ENCODE measurements around the gene TYMS. TPM values are rescaled to one million over a fixed set of nuclear protein-coding genes. Genes with fewer than 3 reads are reported as not detected.

Gene TYMS
- total RNA-seq, 1 experiment from 2014 or later = 140 TPM

GRCh38 chr18:615773-616172 is 41.7 kb upstream of the TYMS start:
- Mint-ChIP-seq H3K9me3 (no peaks in the 10 kb centered on the region), H3K4me3 (no peak overlapping the region), H3K36me3 (ENCODE audit: insufficient read depth in 1 of 3, low read depth in 3 of 3) (no peaks in the 10 kb centered on the region), H3K4me1 (no peaks in the 10 kb centered on the region), H3K27ac (no peak overlapping the region), H3K27me3 (ENCODE audit: low read depth) (peaks cover 3% of the 10 kb centered on the region)
- Histone ChIP-seq H3K9me3 (ENCODE audit: control insufficient read depth, low read depth, low read length) (no peaks in the 10 kb centered on the region), H4K5ac (ENCODE audit: insufficient read length, low read depth, low read length) (no peak overlapping the region), H3K27ac (ENCODE audit: insufficient read length, low read depth, low read length) (no peak overlapping the region), H2BK20ac (ENCODE audit: low read depth, low read length, poor library complexity, severe bottlenecking) (no peak overlapping the region), H2AK5ac (ENCODE audit: insufficient read length, low read length) (no peak overlapping the region), H4K91ac (ENCODE audit: insufficient read length, low read depth, low read length) (no peak overlapping the region), H2BK120ac (ENCODE audit: low read depth, low read length, poor library complexity, severe bottlenecking) (no peak overlapping the region), H4K8ac (replicated peaks; ENCODE audit: insufficient read length, low read depth, low read length) (no peak overlapping the region), H3K79me2 (ENCODE audit: insufficient read depth, low read length) (no peaks in the 10 kb centered on the region), H3K56ac (ENCODE audit: insufficient read length, low read depth, low read length) (no peak overlapping the region), H4K20me1 (ENCODE audit: control insufficient read depth, insufficient read depth, insufficient read length) (no peaks in the 10 kb centered on the region), H2AFZ (ENCODE audit: low read length) (no peak overlapping the region), H2BK12ac (ENCODE audit: insufficient read length, low read depth, low read length) (no peak overlapping the region), H3K18ac (ENCODE audit: insufficient read length, low read depth, low read length) (no peak overlapping the region), H3K4me2 (ENCODE audit: insufficient read depth, insufficient read length, low read length) (no peak overlapping the region), H3K79me1 (ENCODE audit: insufficient read depth, low read depth, low read length, poor library complexity, severe bottlenecking) (no peaks in the 10 kb centered on the region), H2BK5ac (ENCODE audit: insufficient read length, low read length) (no peak overlapping the region), H3K9ac (ENCODE audit: extremely low read depth, insufficient read length, low read length) (no peak overlapping the region), H3K4ac (ENCODE audit: low read depth, low read length) (no peak overlapping the region), H3K4me1 (ENCODE audit: insufficient read depth, low read length) (no peaks in the 10 kb centered on the region), H3K14ac (ENCODE audit: insufficient read depth, low read length) (no peak overlapping the region), H3K23me2 (ENCODE audit: insufficient read length, low read depth, low read length, poor library complexity, severe bottlenecking) (no peaks in the 10 kb centered on the region), H2BK15ac (ENCODE audit: low read depth, low read length) (no peak overlapping the region), H3T11ph (ENCODE audit: low read length) (no peak overlapping the region), H3K23ac (ENCODE audit: insufficient read length, low read depth, low read length) (no peak overlapping the region), H3K27me3 (ENCODE audit: insufficient read depth, low read length) (no peaks in the 10 kb centered on the region)
- no CpG with 5 or more reads among the region's 4 CpGs for WGBS (ENCODE audit: extremely low coverage, insufficient read length, low lambda C conversion rate)
- no peak for DNase-seq
- no peak for TF ChIP-seq CTCF (conservative IDR thresholded peaks at IDR 0.05)
